ENCODE results near the gene CCDC91. TPM values are rescaled to one million over a fixed set of nuclear protein-coding genes. Genes with fewer than 3 reads are reported as not detected.
A peak's percentile ranks its signal among the peaks of the same experiment; 100 is the strongest.

Gene CCDC91
- total RNA-seq, 1 donor from 2014 or later: 30.2 TPM

GRCh38 chr12:28294300-28294699, 104.0 kb downstream of the CCDC91 start:
- no peak for ATAC-seq
- no peaks in the 10 kb centered on the region for H3K27me3 ChIP-seq (ENCODE audit: low read depth)
- H3K27ac ChIP-seq: no peak overlapping the region
- intact Hi-C loops (cut with DNase I): no loop called here
- peaks cover 26% of the 10 kb centered on the region for H3K9me3 ChIP-seq
- TF ChIP-seq CTCF (IDR thresholded peaks at IDR 0.05): no peak
- no peaks in the 10 kb centered on the region for H3K4me1 ChIP-seq
- no peak for DNase-seq
- no peaks in the 10 kb centered on the region for H3K36me3 ChIP-seq
- no peak overlapping the region for H3K4me3 ChIP-seq

- intact Hi-C loops (cut with DNase I): no loop called here
- Histone ChIP-seq H3K4me3 (no peak overlapping the region), H3K27ac (no peak overlapping the region), H3K36me3 (no peaks in the 10 kb centered on the region), H3K4me1 (no peaks in the 10 kb centered on the region), H3K27me3 (ENCODE audit: low read depth) (no peaks in the 10 kb centered on the region), H3K9me3 (peaks cover 6% of the 10 kb centered on the region)
- TF ChIP-seq CTCF (IDR thresholded peaks at IDR 0.05): no peak
- DNase-seq: no peak
- ATAC-seq: no peak
These were observed 106.0 kb downstream of the CCDC91 start for GRCh38 chr12:28296287-28296686.

- DNase-seq (no peak), ATAC-seq (no peak)
- TF ChIP-seq CTCF (IDR thresholded peaks at IDR 0.05): no peak
- Histone ChIP-seq H3K4me1 (no peaks in the 10 kb centered on the region), H3K27ac (no peak overlapping the region), H3K27me3 (ENCODE audit: low read depth) (no peaks in the 10 kb centered on the region), H3K36me3 (peaks cover 12% of the 10 kb centered on the region), H3K4me3 (no peak overlapping the region), H3K9me3 (no peaks in the 10 kb centered on the region)
- intact Hi-C loops (cut with DNase I): no loop called here
These were observed 112.9 kb downstream of the CCDC91 start for GRCh38 chr12:28303192-28303591.

- no peak for TF ChIP-seq CTCF (IDR thresholded peaks at IDR 0.05)
- Histone ChIP-seq H3K9me3 (no peaks in the 10 kb centered on the region), H3K4me1 (no peaks in the 10 kb centered on the region), H3K36me3 (peaks cover 19% of the 10 kb centered on the region), H3K27ac (no peak overlapping the region), H3K27me3 (ENCODE audit: low read depth) (no peaks in the 10 kb centered on the region), H3K4me3 (no peak overlapping the region)
- intact Hi-C loops (cut with DNase I): no loop called here
- no peak for ATAC-seq
- no peak for DNase-seq
These were observed 116.3 kb downstream of the CCDC91 start for GRCh38 chr12:28306535-28306934.

- TF ChIP-seq CTCF (IDR thresholded peaks at IDR 0.05): no peak
- Histone ChIP-seq H3K9me3 (no peaks in the 10 kb centered on the region), H3K36me3 (peaks cover 19% of the 10 kb centered on the region), H3K27ac (no peak overlapping the region), H3K4me1 (no peaks in the 10 kb centered on the region), H3K4me3 (no peak overlapping the region), H3K27me3 (ENCODE audit: low read depth) (no peaks in the 10 kb centered on the region)
- intact Hi-C loops (cut with DNase I): no loop called here
- ATAC-seq (no peak), DNase-seq (no peak)
These were observed 118.6 kb downstream of the CCDC91 start for GRCh38 chr12:28308891-28309290.

- H3K27ac ChIP-seq: no peak overlapping the region
- ATAC-seq: peak in 1 of 2 donors; percentile 24
- H3K9me3 ChIP-seq: peaks cover 7% of the 10 kb centered on the region
- H3K4me3 ChIP-seq: no peak overlapping the region
- no peaks in the 10 kb centered on the region for H3K27me3 ChIP-seq (ENCODE audit: low read depth)
- no peaks in the 10 kb centered on the region for H3K4me1 ChIP-seq
- no peak for DNase-seq
- intact Hi-C loops (cut with DNase I): no loop called here
- H3K36me3 ChIP-seq: peaks cover 7% of the 10 kb centered on the region
- no peak for TF ChIP-seq CTCF (IDR thresholded peaks at IDR 0.05)
These were observed 123.4 kb downstream of the CCDC91 start for GRCh38 chr12:28313631-28314030.
